Transverse colon (tissue), 4 donors: ENCODE results near the gene TCF7L2.

ENCODE experiments used
- EP300 ChIP-seq: sonication (generic); formaldehyde crosslinking; IDR thresholded peaks from one replicate; pipeline ENCODE4 v1.6.1; 2017; ENCODE audit warnings: antibody characterized with exemption, low read depth
- POLR2A ChIP-seq: fragments of 450-650 bp; IDR thresholded peaks from one replicate; pipeline ENCODE4 v1.6.1; 2016; ENCODE audit warnings: antibody characterized with exemption, mild to moderate bottlenecking, moderate library complexity
- POLR2AphosphoS5 ChIP-seq, 3 donors: sonication (generic); formaldehyde crosslinking; IDR thresholded peaks; one replicate each; pipeline ENCODE4 v1.6.1; 2016; ENCODE audit warnings: antibody characterized with exemption in 3 of 3
- TF ChIP-seq, protein P1 (sequence below), 5 experiments: fragments of 200-600 bp in 3 of 5; fragments of 450-650 bp in 2 of 5; sonication (generic) in 3 of 5; IDR thresholded peaks; 1 replicate in 2 of 5; 2 replicates in 3 of 5; pipeline ENCODE4 v1.5.1; 2016 to 2017; ENCODE audit warnings: antibody characterized with exemption in 5 of 5, inconsistent platforms in 3 of 5, mild to moderate bottlenecking in 2 of 5, moderate library complexity in 1 of 5

DNA sequence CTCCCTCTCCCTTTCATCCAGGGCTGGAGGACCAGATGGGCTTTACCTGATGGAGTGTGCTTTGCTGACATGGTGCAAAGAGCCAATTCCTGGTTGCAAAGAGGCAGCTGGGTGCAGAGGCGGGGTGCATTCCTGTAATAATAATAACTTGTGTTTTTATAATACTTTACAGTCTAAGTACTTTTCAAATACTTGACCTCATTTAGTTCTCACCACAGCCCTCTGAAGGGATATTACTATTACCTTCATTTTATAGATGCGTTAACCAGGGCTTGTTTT, 70.4 kb downstream of the TCF7L2 start:
- TF ChIP-seq, protein P1, sequence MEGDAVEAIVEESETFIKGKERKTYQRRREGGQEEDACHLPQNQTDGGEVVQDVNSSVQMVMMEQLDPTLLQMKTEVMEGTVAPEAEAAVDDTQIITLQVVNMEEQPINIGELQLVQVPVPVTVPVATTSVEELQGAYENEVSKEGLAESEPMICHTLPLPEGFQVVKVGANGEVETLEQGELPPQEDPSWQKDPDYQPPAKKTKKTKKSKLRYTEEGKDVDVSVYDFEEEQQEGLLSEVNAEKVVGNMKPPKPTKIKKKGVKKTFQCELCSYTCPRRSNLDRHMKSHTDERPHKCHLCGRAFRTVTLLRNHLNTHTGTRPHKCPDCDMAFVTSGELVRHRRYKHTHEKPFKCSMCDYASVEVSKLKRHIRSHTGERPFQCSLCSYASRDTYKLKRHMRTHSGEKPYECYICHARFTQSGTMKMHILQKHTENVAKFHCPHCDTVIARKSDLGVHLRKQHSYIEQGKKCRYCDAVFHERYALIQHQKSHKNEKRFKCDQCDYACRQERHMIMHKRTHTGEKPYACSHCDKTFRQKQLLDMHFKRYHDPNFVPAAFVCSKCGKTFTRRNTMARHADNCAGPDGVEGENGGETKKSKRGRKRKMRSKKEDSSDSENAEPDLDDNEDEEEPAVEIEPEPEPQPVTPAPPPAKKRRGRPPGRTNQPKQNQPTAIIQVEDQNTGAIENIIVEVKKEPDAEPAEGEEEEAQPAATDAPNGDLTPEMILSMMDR (IDR thresholded peaks at IDR 0.05) = no peak
- TF ChIP-seq POLR2AphosphoS5 (IDR thresholded peaks at IDR 0.05) = no peak
- TF ChIP-seq POLR2A = no peak
- TF ChIP-seq EP300 = no peak
